Measurements from ENCODE around the gene MBD5.

Gene MBD5

DNA sequence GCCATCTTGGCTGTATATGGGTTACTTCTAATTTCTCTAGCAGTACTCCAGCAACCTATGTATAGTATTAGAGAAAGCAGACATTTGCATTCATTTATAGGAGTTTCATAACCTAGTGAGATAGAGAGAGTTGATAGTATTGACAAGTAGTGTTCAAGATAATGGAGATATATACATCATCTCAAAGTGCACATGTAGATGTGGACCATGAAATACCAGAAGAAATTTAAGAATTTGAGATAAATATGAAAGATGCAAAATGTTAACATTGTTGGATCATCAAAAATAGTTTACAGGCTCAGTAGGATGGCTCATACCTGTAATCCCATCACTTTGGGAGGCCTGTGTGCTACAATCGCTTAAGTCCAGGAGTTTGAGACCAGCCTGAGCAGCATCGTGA, 243.0 kb downstream of the MBD5 start:
- TF ChIP-seq CTCF (IDR thresholded peaks at IDR 0.05; ENCODE audit: low read depth, low read length, missing control alignments) = no peak
- DNase-seq (ENCODE audit: extremely low read depth, low read depth) = no peak
- H3K4me3 ChIP-seq (replicated peaks; ENCODE audit: low read depth, low read length) = no peak overlapping the region

GRCh38 chr2:148273158-148273691, 252.3 kb downstream of the MBD5 start:
- H3K4me3 ChIP-seq (replicated peaks; ENCODE audit: low read depth, low read length) = no peak overlapping the region
- TF ChIP-seq CTCF (IDR thresholded peaks at IDR 0.05; ENCODE audit: low read depth, low read length, missing control alignments) = no peak
- no peak for DNase-seq (ENCODE audit: extremely low read depth, low read depth)

- no peak for TF ChIP-seq CTCF (IDR thresholded peaks at IDR 0.05; ENCODE audit: low read depth, low read length, missing control alignments)
- DNase-seq (ENCODE audit: extremely low read depth, low read depth) = no peak
- H3K4me3 ChIP-seq (replicated peaks; ENCODE audit: low read depth, low read length) = no peak overlapping the region
These were observed 258.3 kb downstream of the MBD5 start for GRCh38 chr2:148279216-148279615.

- TF ChIP-seq CTCF (IDR thresholded peaks at IDR 0.05; ENCODE audit: low read depth, low read length, missing control alignments) = no peak
- peak; percentile 10 for DNase-seq (ENCODE audit: extremely low read depth, low read depth)
These were observed 261.3 kb downstream of the MBD5 start for GRCh38 chr2:148282201-148282600.

DNA sequence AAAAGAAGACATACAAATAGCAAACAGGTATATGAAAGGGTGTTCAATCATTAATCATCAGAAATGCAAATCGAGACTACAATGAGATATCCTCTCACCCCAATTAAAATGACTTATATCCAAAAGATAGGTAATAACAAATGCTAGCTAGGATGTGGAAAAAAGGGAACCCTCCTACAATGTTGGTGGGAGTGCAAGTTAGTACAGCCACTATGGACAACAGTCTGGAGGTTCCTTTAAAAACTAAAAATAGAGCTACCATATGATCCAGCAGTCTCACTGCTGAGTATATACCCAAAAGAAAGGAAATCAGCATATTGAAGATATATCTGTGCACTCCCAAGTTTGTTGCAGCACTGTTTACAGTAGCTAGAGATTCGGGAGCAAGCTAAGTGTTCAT, 271.5 kb downstream of the MBD5 start:
- H3K4me3 ChIP-seq (replicated peaks; ENCODE audit: low read depth, low read length) = no peak overlapping the region
- TF ChIP-seq CTCF (IDR thresholded peaks at IDR 0.05; ENCODE audit: low read depth, low read length, missing control alignments) = no peak
- DNase-seq (ENCODE audit: extremely low read depth, low read depth) = no peak

More at GRCh38 chr2:148282201-148282600, 261.3 kb downstream of the MBD5 start:
- no peak overlapping the region for H3K4me3 ChIP-seq (replicated peaks; ENCODE audit: low read depth, low read length)

DNA sequence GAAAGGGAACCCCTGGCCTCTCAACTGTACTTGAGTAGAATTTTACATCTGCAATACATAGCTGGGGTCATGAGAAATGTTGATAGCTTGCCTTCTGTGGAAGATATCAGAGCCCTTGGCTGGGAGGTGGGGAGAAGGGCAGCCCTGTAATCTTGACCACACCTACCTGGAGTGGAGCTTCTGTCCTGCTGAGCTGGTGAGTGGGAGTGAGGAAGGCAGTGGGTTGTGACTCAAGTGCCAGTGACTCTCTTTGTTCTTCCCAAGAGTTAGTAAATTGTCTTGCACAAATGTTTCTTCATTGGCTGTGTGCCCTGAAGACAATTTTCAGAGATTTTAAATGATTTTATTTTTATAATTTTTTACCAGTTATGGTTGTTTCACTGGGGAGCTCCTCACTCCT, 277.3 kb downstream of the MBD5 start:
- DNase-seq (ENCODE audit: extremely low read depth, low read depth) = no peak
- no peak for TF ChIP-seq CTCF (IDR thresholded peaks at IDR 0.05; ENCODE audit: low read depth, low read length, missing control alignments)

DNA sequence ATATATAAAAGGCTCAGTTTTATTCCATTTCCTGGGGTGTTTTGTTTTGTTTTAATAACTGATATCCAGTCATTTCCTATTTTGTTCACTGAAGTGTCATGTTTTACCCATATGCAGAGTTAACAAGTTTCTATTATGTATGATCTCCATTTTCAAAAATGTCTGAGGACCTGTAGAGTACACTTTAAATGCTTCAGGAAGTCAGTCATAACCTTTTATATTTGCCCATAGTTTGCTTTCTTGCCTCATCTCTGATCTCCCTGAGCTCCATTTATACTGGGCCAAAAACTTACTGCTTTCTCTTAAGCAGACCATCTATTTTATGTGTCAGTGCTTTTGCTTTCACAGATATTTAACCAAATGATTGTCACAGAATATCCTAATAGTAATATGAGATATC, 278.7 kb downstream of the MBD5 start:
- no peak overlapping the region for H3K4me3 ChIP-seq (replicated peaks; ENCODE audit: low read depth, low read length)
- TF ChIP-seq CTCF (IDR thresholded peaks at IDR 0.05; ENCODE audit: low read depth, low read length, missing control alignments) = no peak
- no peak for DNase-seq (ENCODE audit: extremely low read depth, low read depth)

More for the DNA sequence above, 277.3 kb downstream of the MBD5 start:
- H3K4me3 ChIP-seq (replicated peaks; ENCODE audit: low read depth, low read length) = no peak overlapping the region

Measured in HFF-Myc (cell line).